HG02852 (cell line): ENCODE results near the gene KIF16B.
"Not testable (repeated sequence)": the region's sequence is repeated elsewhere in the genome, so short reads cannot be mapped to it uniquely, and the experiment has no call there.

ENCODE experiments used
- ATAC-seq: cut with Tn5 transposase; IDR thresholded peaks from one replicate; pipeline ENCODE4 v1.9.1; 2021; ENCODE audit warnings: mild to moderate bottlenecking, moderate library complexity; ENCODE audit not compliant: unreplicated experiment

KIF16B gene

DNA sequence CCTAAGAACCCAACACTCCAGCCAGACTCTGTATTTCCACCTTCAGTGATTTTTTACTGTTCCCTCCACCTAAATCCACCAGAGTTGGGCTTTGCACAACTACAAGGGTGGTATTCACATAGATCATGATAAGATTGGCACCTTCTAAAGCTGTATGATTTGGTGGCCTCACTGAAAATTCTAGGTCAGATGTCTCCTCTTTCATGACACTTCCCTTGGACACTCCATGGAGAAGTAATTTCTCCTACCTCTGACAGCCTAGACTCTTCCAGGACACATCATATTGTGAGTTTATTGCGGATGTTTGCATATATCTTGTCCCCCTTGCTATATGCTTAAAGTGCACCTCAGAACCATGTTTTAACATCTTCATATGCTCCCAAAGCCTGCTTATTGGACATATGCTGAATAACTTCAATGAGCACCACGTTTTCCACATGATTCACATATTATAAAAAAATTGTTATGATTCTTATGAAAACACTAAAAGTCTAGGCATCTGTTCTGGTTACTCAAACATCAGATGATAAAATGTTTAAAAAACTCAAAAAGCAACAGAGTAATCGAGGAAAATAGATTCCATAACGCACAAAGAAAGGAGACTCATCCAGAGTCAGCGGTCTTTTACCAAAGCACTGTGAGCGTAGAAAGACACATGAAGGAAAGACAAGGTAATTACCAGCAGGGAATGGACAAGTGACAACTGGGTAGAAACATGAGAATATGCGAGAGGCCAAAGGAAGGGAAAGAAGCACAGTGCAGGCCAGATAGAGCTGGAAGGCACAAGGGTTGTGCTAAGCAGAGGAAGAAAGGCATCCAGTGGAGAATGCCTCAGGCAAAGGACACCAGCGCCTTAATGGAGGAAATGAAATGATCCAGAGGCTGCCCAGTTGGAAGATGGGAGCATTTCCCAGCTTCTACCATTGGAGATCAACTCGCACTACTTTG is 46.5 kb downstream of the KIF16B start:
- ATAC-seq, result no peak

GRCh38 chr20:16522651-16523050 is 50.6 kb downstream of the KIF16B start:
- ATAC-seq, result not testable (repeated sequence)

- no peak for ATAC-seq
Measured at GRCh38 chr20:16520154-16520553, 53.1 kb downstream of the KIF16B start.

DNA sequence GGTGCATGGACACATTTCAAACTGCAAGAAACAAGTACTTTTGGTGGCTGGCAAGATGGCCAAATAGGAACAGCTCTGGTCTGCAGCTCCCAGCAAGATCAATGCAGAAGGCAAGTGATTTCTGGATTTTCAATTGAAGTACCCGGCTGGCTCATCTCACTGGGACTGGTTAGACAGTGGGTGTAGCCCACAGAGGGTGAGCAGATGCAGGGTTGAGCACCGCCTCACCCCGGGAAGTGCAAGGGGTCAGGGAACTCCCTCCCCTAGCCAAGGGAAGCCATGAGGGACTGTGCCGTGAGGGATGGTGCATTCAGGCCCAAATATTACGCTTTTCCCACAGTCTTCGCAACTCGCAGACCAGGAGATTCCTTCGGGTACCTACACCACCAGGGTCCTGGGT is 53.6 kb downstream of the KIF16B start:
- ATAC-seq, result not testable (repeated sequence)

DNA sequence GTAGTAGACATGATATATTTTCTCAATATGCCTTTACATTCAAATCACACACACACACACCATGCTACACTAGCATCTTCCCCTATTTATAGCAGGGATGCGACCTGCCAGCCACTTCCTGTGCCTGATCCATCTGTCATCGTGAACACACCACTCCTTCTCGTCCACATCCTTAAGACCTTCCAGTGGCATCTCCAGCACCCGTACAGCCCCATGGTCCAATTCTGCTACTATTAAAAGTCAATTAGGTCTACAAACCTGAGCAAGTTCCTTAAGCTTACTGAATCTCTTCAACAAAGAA is 54.5 kb downstream of the KIF16B start:
- ATAC-seq, result no peak

DNA sequence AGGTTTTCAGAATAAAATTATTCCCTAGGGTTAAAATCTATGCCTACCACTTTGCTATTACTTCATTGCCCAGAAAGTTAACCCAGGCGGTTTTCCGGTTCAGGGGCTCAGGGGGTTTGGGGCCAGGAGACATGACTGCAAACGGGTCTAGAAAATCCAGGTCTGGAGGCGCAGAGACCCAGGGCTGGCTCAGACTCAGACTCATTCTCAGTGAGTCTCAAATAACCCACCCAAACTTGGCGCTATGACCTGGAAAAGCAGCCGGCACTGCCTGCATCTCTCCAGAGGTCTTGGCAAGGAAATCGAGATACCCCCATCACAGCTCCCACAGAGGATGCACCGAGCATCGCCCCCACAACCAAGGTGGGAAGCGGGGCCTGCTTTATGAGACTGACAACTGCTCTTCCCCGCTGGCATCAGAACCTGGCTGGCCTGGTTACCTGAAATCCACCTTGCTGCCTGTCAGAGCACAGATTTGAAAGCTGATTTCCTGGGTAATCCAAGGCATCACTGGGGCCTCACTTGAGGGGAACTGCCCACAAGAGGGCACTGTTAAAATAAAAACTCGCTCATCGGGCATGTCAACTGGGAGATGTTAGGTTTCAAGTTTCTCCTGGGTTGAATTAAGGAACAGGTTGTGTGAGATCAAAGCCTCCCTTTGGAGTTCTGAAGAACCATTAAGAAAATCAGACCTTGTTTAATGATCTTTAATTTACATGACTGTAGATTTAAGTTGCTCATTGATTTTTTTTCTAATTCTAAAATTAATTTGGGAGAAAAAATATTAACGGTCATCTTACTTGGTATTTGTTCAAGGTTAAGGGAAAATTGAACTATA is 55.1 kb downstream of the KIF16B start:
- peak; percentile 48 for ATAC-seq

- ATAC-seq, result no peak
Measured at GRCh38 chr20:16516794-16517193, 56.5 kb downstream of the KIF16B start.

DNA sequence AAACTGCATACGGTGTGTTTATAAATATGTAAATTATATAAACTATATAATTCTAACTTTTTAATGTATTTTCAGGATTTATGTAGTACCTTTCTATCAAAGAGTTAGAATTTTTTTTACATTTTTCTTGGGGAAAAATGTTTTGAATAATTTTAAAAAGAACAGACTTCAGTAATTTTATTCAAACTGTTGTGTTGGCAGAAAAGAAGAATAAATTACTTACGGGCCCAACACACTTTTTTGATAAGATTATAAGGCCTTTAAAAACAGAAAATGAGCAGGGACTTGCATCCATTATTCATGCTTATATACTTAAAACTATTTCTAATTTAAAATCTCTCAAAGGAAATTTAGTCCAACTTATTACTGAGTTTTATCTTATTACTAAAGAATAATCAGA is 58.2 kb downstream of the KIF16B start:
- ATAC-seq, result no peak

DNA sequence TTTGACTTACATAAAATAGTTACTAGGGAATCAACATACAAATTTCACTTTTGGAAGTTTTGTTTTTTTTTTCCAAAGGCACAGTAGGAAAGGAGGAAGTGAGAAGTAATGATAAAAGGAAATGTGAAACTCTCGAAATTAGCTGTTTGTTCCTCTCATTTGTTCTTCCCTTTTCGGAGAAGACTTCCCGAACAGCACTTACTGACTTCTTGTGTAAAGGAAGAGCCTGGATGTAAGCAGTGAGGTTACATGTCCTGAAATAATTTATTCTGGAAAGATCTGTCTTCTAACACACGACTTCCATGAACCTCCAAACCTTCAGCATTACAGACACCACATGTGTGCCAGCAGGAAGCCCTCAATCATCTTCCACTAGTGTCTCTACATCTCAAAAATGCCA is 59.1 kb downstream of the KIF16B start:
- no peak for ATAC-seq

GRCh38 chr20:16505894-16506293 is 67.4 kb downstream of the KIF16B start:
- ATAC-seq, result no peak

DNA sequence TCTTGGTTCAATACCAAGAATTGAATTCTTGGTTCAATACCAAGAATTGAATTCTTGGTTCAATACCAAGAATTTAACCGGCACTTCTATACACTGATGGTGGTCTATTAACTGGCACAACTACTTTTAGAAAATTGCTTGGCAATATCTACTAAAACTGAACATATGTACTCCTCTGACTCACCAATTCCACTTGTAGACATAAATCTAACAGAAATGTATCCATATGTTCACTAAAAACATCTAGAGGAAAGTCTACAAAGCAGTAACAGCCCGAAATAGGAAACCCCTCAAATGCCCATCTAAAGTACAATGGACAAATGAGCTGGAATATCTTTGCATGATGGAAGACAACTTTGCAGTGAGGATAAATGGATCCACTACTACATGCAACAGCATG is 71.9 kb downstream of the KIF16B start:
- no peak for ATAC-seq

GRCh38 chr20:16500197-16500596 is 73.1 kb downstream of the KIF16B start:
- ATAC-seq, result no peak

GRCh38 chr20:16498526-16499253 is 74.6 kb downstream of the KIF16B start:
- no peak for ATAC-seq

- ATAC-seq, result no peak
Measured at GRCh38 chr20:16497896-16498295, 75.4 kb downstream of the KIF16B start.

DNA sequence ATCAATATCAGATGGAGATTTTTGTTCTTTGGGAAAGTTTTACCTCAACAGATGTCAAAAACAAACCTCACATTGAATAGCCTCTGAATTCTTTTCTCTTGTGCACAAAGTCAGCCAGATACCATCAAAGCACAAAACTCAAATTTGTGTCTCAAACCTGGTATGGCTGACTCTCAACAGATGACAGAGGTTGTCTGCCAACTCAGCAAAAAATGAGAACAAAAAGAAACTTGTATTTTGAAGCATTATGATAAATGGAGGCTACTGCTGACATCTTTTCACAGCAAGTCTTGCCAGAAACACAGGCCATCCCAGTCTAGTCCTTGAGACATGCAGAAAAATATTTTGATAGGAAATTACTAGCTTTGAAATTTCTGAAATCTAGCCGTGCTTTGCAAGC is 79.8 kb downstream of the KIF16B start:
- no peak for ATAC-seq

DNA sequence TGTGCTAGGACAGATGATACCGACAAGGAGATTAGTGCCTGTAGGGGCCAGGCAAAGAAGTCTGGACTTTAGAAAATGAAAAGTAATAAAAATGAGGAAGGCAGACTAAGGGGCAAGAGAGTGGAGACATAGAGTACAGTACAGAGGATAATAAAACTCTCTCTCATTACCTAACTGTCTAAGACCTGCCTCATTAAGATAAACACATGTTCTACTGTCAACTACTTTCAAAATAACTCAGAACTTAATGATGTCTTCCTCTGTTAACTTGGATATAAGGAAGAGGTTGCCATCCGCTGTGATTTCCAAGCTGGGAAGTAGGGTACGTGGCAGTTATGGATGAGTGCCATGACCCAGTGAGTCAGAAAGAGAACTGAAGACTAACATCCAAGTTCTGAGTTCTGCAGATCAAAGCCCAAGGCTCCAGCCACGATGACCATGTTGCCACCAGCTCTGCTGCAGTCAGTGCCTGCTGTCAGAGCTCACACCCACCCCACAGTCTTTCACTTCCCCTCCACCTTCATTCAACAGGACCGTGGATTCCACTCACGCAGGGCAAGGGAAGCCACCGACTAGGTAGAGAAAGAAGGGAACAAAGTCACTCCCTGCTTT is 81.8 kb downstream of the KIF16B start:
- ATAC-seq, result peak; percentile 89

DNA sequence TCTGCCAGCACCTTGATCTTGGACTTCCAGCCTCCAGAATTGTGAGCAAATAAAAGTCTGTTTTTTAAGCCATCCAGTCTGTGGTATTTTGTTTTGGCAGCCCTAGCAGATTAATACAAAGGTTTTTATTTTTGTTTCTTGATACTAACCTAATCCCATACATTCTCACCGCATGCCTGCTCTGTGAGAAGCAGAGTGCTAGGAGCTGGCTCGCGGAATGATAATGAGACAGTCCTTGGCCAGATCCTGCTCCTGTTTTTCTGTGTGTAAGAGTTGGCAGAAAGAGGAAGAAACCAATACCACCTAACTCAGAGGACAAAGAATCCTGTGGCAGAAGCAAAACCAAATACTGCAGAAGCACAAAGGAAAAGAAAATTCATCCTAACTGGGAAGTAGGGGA is 82.6 kb downstream of the KIF16B start:
- no peak for ATAC-seq

GRCh38 chr20:16488616-16489015 is 84.6 kb downstream of the KIF16B start:
- ATAC-seq, result no peak

DNA sequence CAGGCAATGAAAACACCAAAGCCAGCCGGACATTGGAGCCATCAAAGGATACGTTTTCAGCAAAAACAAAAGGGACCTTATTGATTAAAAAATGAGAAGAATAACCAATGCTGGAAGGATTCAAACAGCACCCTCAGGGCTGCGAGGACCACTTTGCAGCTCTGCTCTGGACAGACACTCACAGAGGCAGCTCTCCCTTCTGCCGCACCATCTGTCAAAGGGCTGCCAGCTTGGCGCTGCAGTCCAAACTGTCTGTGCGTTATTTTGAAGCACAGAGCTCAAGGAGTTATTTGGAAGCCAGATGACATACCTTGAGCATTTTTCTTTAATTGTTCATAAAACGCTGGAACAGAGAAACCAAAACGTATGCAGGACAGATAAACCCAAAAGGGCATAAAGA is 85.2 kb downstream of the KIF16B start:
- ATAC-seq, result no peak

DNA sequence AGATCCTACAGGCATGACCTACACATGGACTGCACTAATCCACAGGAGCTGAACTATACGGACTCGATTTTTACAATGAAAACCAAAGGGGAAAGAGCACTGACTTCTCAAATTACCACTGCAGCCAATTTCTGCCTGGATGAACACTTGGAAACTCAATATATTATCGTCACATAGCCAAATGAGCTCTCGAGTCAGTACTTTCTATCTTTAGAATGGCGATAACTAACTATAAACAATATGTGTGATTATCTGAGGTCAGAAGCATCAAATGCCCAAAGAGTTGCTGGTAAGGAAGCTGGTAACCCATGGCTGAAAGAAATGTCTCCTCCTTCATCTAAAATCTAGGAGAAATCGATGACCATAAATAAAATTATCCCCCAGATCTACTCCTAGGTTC is 86.7 kb downstream of the KIF16B start:
- ATAC-seq, result no peak

DNA sequence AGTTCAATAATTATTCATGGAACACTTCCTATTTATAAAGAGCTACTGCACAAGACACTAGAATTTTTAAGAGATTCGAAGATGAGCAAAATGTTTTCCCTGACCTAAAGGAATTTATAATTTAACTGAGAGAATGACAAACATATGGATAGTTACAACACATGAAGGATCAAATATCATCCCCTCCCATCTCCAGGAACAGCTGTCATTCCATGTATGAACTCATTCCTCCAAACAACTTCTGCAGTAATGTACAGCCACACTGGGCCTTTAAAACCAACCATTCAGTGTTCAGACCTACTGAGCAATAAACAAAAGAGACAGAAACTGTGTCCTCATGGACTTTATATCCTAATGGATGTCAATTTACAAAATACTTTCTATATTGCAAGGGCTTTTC is 87.8 kb downstream of the KIF16B start:
- no peak for ATAC-seq
